ENCODE measurements around the gene SLC6A6. TPM values are rescaled to one million over a fixed set of nuclear protein-coding genes. Genes with fewer than 3 reads are reported as not detected.

SLC6A6 gene
- total RNA-seq, 2 experiments from 2014 or later = 43.4 to 48.8 TPM

GRCh38 chr3:14467814-14468620 lies 65.6 kb downstream of the SLC6A6 start:
- Mint-ChIP-seq H3K9me3 (no peaks in the 10 kb centered on the region), H3K27me3 (no peaks in the 10 kb centered on the region), H3K27ac (no peak overlapping the region), H3K4me1 (ENCODE audit: low read depth) (no peaks in the 10 kb centered on the region), H3K36me3 (ENCODE audit: low read depth) (peaks cover 17% of the 10 kb centered on the region), H3K4me3 (no peak overlapping the region)
- peak; percentile 87 for TF ChIP-seq CTCF (IDR thresholded peaks at IDR 0.05)
- ChIA-PET POLR2A (interaction anchor here (0.7 to 1.2 kb wide), 2 partner anchors 64 to 176 kb away, joined by 3 to 5 read pairs; no protein-coding TSS in a partner anchor), CTCF (interaction anchor here (0.7 to 2.7 kb wide), 41 partner anchors 8 to 710 kb away, joined by 3 to 34 read pairs (median 3); partner anchors contain the start of genes SLC6A6 and XPC)
- ATAC-seq = peak; percentile 74
- peak; percentile 43 for DNase-seq
- intact Hi-C loops (cut with micrococcal nuclease) = loop anchor here (2.0 to 10.0 kb wide), 2 partner anchors 63 to 207 kb away; partner anchors contain the start of gene SLC6A6

GRCh38 chr3:14468621-14468981 lies 66.2 kb downstream of the SLC6A6 start:
- CTCF ChIA-PET = interaction anchor here (0.7 to 2.7 kb wide), 31 partner anchors 10 to 711 kb away, joined by 3 to 34 read pairs (median 3); partner anchors contain the start of genes SLC6A6 and XPC
- Mint-ChIP-seq H3K4me1 (ENCODE audit: low read depth) (no peaks in the 10 kb centered on the region), H3K4me3 (no peak overlapping the region), H3K27me3 (no peaks in the 10 kb centered on the region), H3K27ac (no peak overlapping the region), H3K36me3 (ENCODE audit: low read depth) (peaks cover 21% of the 10 kb centered on the region), H3K9me3 (no peaks in the 10 kb centered on the region)
- POLR2A ChIA-PET = interaction anchor here (1.2 kb wide), 1 partner anchor 176 kb away, joined by 3 read pairs; no protein-coding TSS in a partner anchor
- DNase-seq = no peak
- intact Hi-C loops (cut with micrococcal nuclease) = loop anchor here (2.0 to 10.0 kb wide), 2 partner anchors 64 to 208 kb away; partner anchors contain the start of gene SLC6A6
- ATAC-seq = no peak
- TF ChIP-seq CTCF (IDR thresholded peaks at IDR 0.05) = no peak

GRCh38 chr3:14470461-14470860 lies 68.1 kb downstream of the SLC6A6 start:
- no peaks in the 10 kb centered on the region for H3K4me1 Mint-ChIP-seq (ENCODE audit: low read depth)
- H3K9me3 Mint-ChIP-seq = no peaks in the 10 kb centered on the region
- no peaks in the 10 kb centered on the region for H3K27me3 Mint-ChIP-seq
- intact Hi-C loops (cut with micrococcal nuclease) = no loop called here
- DNase-seq (no peak), ATAC-seq (no peak)
- no peak overlapping the region for H3K27ac Mint-ChIP-seq
- POLR2A ChIA-PET = no interaction called here
- no peak for TF ChIP-seq CTCF (IDR thresholded peaks at IDR 0.05)
- peaks cover 25% of the 10 kb centered on the region for H3K36me3 Mint-ChIP-seq (ENCODE audit: low read depth)
- H3K4me3 Mint-ChIP-seq = no peak overlapping the region
- CTCF ChIA-PET = interaction anchor here (1.3 kb wide), 1 partner anchor 267 kb away, joined by 4 read pairs; no protein-coding TSS in a partner anchor

- POLR2A ChIA-PET = no interaction called here
- H3K27me3 Mint-ChIP-seq = no peaks in the 10 kb centered on the region
These were observed 68.6 kb downstream of the SLC6A6 start for GRCh38 chr3:14471016-14471415.

More at GRCh38 chr3:14471016-14471415, 68.6 kb downstream of the SLC6A6 start:
- no peak for ATAC-seq
- no peak overlapping the region for H3K27ac Mint-ChIP-seq
- no peak for DNase-seq
- intact Hi-C loops (cut with micrococcal nuclease) = no loop called here
- peaks cover 27% of the 10 kb centered on the region for H3K36me3 Mint-ChIP-seq (ENCODE audit: low read depth)
- TF ChIP-seq CTCF (IDR thresholded peaks at IDR 0.05) = no peak
- CTCF ChIA-PET = interaction anchor here (1.3 kb wide), 1 partner anchor 267 kb away, joined by 4 read pairs; no protein-coding TSS in a partner anchor
- no peaks in the 10 kb centered on the region for H3K9me3 Mint-ChIP-seq
- no peaks in the 10 kb centered on the region for H3K4me1 Mint-ChIP-seq (ENCODE audit: low read depth)
- H3K4me3 Mint-ChIP-seq = no peak overlapping the region
